ENCODE measurements around the gene WIZ. TPM values are rescaled to one million over a fixed set of nuclear protein-coding genes. Genes with fewer than 3 reads are reported as not detected.

Gene WIZ
- total RNA-seq, 2 experiments from 2014 or later, result 18.2 to 21.4 TPM

DNA sequence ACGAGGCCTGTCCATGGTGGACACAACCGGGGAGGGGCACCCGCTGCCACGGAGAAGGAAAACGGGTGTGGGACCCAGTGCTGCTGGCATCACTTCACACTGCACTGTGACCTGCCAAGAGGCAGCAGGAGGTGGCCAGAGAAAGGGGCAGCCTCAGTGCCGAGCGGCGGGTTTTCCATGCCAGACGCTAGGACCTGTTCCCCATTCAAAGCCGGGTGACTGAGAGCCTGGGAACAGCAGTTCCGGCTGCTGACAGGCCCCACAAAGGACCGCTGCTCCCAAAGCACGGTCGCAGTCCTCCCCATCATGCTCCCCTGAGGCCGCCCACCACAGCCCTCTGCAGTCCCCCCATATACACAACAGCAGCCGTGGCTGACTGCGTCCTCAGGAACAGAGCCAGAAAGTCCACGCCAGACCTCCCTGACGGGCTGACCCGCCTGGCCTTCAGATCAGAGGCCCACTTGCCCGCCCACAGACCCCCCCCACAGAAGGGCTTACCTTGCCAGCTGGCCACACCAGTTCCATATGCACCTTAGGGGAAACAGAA is 75.6 kb downstream of the WIZ start:
- Mint-ChIP-seq H3K4me3 (no peak overlapping the region), H3K36me3 (peaks cover 16% of the 10 kb centered on the region), H3K27ac (no peak overlapping the region)

DNA sequence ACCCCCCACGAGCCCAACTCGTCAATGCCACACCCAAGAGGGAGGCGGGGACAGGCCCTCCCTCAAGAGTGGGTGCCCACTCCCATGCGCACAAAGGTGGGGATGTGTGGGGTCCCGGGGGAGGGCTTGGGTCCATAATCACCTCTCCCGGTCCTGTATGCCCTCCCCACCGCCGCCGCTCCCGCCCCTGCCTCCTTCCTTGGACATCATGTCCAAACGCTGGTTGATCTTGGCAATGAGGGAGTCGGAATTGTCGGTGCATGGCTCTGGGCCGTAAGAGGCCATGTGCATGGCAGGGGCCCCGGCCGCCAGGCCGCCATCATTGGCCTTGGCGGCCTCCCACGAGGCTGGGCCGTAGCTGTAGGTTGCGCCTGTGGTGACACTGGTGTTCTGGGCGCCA is 76.1 kb downstream of the WIZ start:
- no peak for DNase-seq
- Mint-ChIP-seq H3K4me1 (ENCODE audit: low read depth) (peaks cover 32% of the 10 kb centered on the region), H3K27me3 (no peaks in the 10 kb centered on the region), H3K27ac (no peak overlapping the region), H3K4me3 (no peak overlapping the region), H3K9me3 (no peaks in the 10 kb centered on the region), H3K36me3 (peaks cover 18% of the 10 kb centered on the region)
- ChIA-PET CTCF (interaction anchor here (1.1 to 1.4 kb wide), 2 partner anchors 45 to 46 kb away, joined by 3 to 5 read pairs; partner anchors contain the start of gene AKAP8L), POLR2A (no interaction called here)
- intact Hi-C loops (cut with micrococcal nuclease), result no loop called here

More for the DNA sequence above, 75.6 kb downstream of the WIZ start:
- Mint-ChIP-seq H3K9me3 (no peaks in the 10 kb centered on the region), H3K27me3 (no peaks in the 10 kb centered on the region), H3K4me1 (ENCODE audit: low read depth) (peaks cover 32% of the 10 kb centered on the region)
- no peak for DNase-seq
- POLR2A ChIA-PET, result no interaction called here
- intact Hi-C loops (cut with micrococcal nuclease), result no loop called here
- CTCF ChIA-PET, result interaction anchor here (1.1 kb wide), 1 partner anchor 45 kb away, joined by 5 read pairs; the partner anchor contains the start of gene AKAP8L

DNA sequence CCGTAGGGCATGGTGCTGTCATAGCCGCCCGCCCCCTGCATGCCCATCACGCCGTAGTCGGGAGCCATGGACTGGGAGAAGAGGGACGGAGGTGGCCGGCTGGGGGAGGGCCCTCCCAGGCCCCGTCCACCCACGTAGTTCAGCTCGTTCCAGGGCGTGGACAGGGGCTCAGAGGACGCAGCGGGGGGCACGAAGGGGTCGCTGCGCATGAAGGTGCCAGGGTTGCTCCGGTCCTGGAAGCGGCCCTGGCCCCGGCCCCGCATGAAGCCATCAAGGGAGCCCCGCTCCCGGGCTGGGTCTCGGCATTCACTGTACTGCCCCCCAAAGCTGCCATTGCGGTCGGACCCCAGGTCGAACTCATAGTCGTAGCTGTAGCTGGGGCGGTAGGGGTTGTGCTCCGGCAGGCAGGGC is 76.9 kb downstream of the WIZ start:
- Mint-ChIP-seq H3K4me1 (ENCODE audit: low read depth) (peaks cover 27% of the 10 kb centered on the region), H3K27me3 (no peaks in the 10 kb centered on the region), H3K9me3 (no peaks in the 10 kb centered on the region), H3K36me3 (peaks cover 22% of the 10 kb centered on the region), H3K4me3 (no peak overlapping the region), H3K27ac (no peak overlapping the region)
- ChIA-PET CTCF (interaction anchor here (1.4 kb wide), 1 partner anchor 46 kb away, joined by 3 read pairs; no protein-coding TSS in a partner anchor), POLR2A (no interaction called here)
- DNase-seq, result no peak
- intact Hi-C loops (cut with micrococcal nuclease), result no loop called here

GRCh38 chr19:15372470-15372869 is 77.3 kb downstream of the WIZ start:
- DNase-seq, result peak; percentile 62
- H3K36me3 Mint-ChIP-seq, result peaks cover 26% of the 10 kb centered on the region

GRCh38 chr19:15371786-15372380 is 77.9 kb downstream of the WIZ start:
- DNase-seq, result no peak
- intact Hi-C loops (cut with micrococcal nuclease), result no loop called here
- Mint-ChIP-seq H3K27me3 (no peaks in the 10 kb centered on the region), H3K4me3 (no peak overlapping the region), H3K27ac (no peak overlapping the region), H3K4me1 (ENCODE audit: low read depth) (peaks cover 17% of the 10 kb centered on the region), H3K9me3 (no peaks in the 10 kb centered on the region), H3K36me3 (peaks cover 26% of the 10 kb centered on the region)
- POLR2A ChIA-PET, result no interaction called here
- CTCF ChIA-PET, result interaction anchor here (0.5 to 1.4 kb wide), 3 partner anchors 47 to 79 kb away, joined by 3 to 4 read pairs (median 3); partner anchors contain the start of gene AKAP8L

More at GRCh38 chr19:15372470-15372869, 77.3 kb downstream of the WIZ start:
- H3K4me1 Mint-ChIP-seq (ENCODE audit: low read depth), result peaks cover 23% of the 10 kb centered on the region
- H3K4me3 Mint-ChIP-seq, result no peak overlapping the region
- H3K9me3 Mint-ChIP-seq, result no peaks in the 10 kb centered on the region
- POLR2A ChIA-PET, result no interaction called here
- CTCF ChIA-PET, result interaction anchor here (1.4 kb wide), 1 partner anchor 47 kb away, joined by 3 read pairs; no protein-coding TSS in a partner anchor
- H3K27ac Mint-ChIP-seq, result peak overlapping the region; percentile 48
- no peaks in the 10 kb centered on the region for H3K27me3 Mint-ChIP-seq
- intact Hi-C loops (cut with micrococcal nuclease), result no loop called here

DNA sequence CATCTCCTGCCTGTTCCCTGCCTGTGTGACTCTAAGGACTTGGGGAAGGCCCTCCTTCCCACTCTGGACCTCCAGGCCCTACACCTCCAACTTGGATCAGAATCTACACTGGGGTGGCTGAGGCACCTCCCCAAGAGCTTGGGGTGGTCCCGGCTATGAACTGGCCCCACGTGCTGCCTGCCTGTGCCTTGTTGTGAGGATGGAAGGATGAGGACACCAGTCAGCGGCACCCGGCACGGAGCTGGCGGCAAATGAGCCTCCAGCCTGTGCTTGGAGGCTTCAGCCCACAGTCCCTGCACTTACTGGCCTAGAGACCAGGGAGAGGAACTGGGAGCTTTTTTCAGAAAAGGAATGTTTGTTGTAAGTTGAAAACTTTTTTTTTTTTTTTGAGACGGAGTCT is 78.6 kb downstream of the WIZ start:
- Mint-ChIP-seq H3K27me3 (no peaks in the 10 kb centered on the region), H3K27ac (no peak overlapping the region), H3K4me3 (no peak overlapping the region), H3K9me3 (no peaks in the 10 kb centered on the region), H3K4me1 (ENCODE audit: low read depth) (peaks cover 11% of the 10 kb centered on the region), H3K36me3 (peaks cover 27% of the 10 kb centered on the region)
- intact Hi-C loops (cut with micrococcal nuclease), result no loop called here
- CTCF ChIA-PET, result interaction anchor here (0.5 to 1.1 kb wide), 3 partner anchors 48 to 184 kb away, joined by 3 to 4 read pairs (median 4); partner anchors contain the start of gene AKAP8L
- no peak for DNase-seq
- POLR2A ChIA-PET, result interaction anchor here (0.6 to 1.1 kb wide), 2 partner anchors 48 to 78 kb away, joined by 3 to 5 read pairs; partner anchors contain the start of gene AKAP8L

Small RNA genes lying within 50 kb of the gene (microRNA-seq; reads per million reads assigned to microRNA genes)
- not detected for gene MIR1470 (ENCODE audit: borderline microRNAs expressed, borderline number of aligned reads, borderline replicate concordance)

Other genes starting within 250 kb of the WIZ start
- gene NOTCH3, start 249.0 kb downstream of the WIZ start, total RNA-seq, result not detected
- gene EPHX3, start 217.5 kb downstream of the WIZ start, total RNA-seq, result not detected
- 100 to 1,000 TPM in 1 of 2 experiments, 10 to 100 TPM in 1; 94.5 to 103 TPM for gene BRD4, start 117.4 kb downstream of the WIZ start, total RNA-seq
- 10 to 100 TPM; 31.5 to 37.2 TPM for gene AKAP8, start 70.2 kb downstream of the WIZ start, total RNA-seq
- gene AKAP8L, start 31.0 kb downstream of the WIZ start, total RNA-seq, result 100 to 1,000 TPM in 1 of 2 experiments, 10 to 100 TPM in 1; 94.2 to 100 TPM
- gene RASAL3, start 14.6 kb upstream of the WIZ start, total RNA-seq, result 100 to 1,000 TPM; 125 to 130 TPM
- under 1 TPM in 1 of 2 experiments, not detected in 1; 0.24 TPM for gene PGLYRP2, start 29.5 kb upstream of the WIZ start, total RNA-seq
- under 1 TPM; 0.50 to 0.56 TPM for gene CYP4F22, start 58.6 kb upstream of the WIZ start, total RNA-seq
- not detected for gene CYP4F8, start 165.3 kb upstream of the WIZ start, total RNA-seq
- not detected for gene CYP4F3, start 190.9 kb upstream of the WIZ start, total RNA-seq
- gene CYP4F12, start 223.1 kb upstream of the WIZ start, total RNA-seq, result under 1 TPM in 1 of 2 experiments, not detected in 1; 0.41 TPM